Ovary (tissue), 3 donors: ENCODE measurements around the gene RBBP6.

Experiments used
- EP300 ChIP-seq: sonication (generic); formaldehyde crosslinking; IDR thresholded peaks from one replicate; pipeline ENCODE4 v1.6.1; 2017; ENCODE audit warnings: antibody characterized with exemption
- POLR2A ChIP-seq: fragments of 450-650 bp; IDR thresholded peaks from one replicate; pipeline ENCODE4 v1.6.1; 2017; ENCODE audit warnings: antibody characterized with exemption, mild to moderate bottlenecking, moderate library complexity
- TF ChIP-seq, protein P1 (sequence below), 3 donors: fragments of 450-650 bp in 2 of 3; fragments of 200-600 bp in 1 of 3; IDR thresholded peaks; one replicate each; pipeline versions ENCODE4 v1.5.1 to v1.8.0; 2016 to 2022; ENCODE audit warnings: antibody characterized with exemption in 3 of 3, mild to moderate bottlenecking in 1 of 3
- donor health status: DM: no; HTN: no; CAD: no.

DNA sequence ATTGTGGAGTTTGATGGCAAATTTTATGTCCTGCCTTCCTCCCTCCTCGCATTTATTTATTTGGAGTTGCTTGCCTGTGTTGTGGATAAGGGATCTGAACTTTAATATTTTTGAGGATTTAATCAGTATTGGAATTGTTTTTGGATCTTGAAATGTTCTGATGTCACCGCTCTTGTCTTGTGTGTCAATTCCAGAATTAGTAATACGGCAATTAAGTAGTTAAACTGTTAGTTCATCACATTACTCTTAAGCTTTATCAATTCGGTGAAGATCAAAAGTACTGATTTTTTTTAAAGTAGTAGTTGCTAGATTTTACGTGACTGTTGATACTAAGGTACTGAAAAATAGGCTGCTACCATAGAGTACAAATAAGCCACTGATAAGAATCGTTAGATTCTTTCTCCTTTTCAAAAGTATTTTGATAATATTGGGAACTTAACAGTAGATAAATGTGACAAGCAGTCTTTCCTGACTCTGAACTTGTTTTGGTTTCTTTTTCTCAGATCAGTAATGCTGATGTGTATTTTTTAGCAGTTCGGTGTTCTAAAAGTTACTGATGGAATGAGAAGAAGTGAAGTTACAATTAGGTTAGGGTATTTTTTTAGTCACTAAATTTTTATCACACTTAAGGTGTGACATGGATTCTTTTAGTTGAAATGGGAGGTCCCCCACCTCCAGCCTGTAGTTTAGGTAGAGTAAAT lies 2.0 kb downstream of the RBBP6 start:
- no peak for TF ChIP-seq POLR2A
- TF ChIP-seq, protein P1, sequence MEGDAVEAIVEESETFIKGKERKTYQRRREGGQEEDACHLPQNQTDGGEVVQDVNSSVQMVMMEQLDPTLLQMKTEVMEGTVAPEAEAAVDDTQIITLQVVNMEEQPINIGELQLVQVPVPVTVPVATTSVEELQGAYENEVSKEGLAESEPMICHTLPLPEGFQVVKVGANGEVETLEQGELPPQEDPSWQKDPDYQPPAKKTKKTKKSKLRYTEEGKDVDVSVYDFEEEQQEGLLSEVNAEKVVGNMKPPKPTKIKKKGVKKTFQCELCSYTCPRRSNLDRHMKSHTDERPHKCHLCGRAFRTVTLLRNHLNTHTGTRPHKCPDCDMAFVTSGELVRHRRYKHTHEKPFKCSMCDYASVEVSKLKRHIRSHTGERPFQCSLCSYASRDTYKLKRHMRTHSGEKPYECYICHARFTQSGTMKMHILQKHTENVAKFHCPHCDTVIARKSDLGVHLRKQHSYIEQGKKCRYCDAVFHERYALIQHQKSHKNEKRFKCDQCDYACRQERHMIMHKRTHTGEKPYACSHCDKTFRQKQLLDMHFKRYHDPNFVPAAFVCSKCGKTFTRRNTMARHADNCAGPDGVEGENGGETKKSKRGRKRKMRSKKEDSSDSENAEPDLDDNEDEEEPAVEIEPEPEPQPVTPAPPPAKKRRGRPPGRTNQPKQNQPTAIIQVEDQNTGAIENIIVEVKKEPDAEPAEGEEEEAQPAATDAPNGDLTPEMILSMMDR (IDR thresholded peaks at IDR 0.05), result no peak
- TF ChIP-seq EP300, result no peak
